Skin of body (tissue), 2 donors: ENCODE results near the gene SUV39H1. TPM values are rescaled to one million over a fixed set of nuclear protein-coding genes. Genes with fewer than 3 reads are reported as not detected.
A peak's percentile ranks its signal among the peaks of the same experiment; 100 is the strongest.
"Not testable (repeated sequence)": the region's sequence is repeated elsewhere in the genome, so short reads cannot be mapped to it uniquely, and the experiment has no call there.

Experiments used
- DNase-seq: peaks from one replicate; lab custom pipeline; 2025; lab: John Stamatoyannopoulos, UW
- total RNA-seq: library from RNA; depleted of rRNA; stranded (reverse); fragments of >200 nt; gene quantifications from one replicate; pipeline ENCODE4 v1.2.3, GENCODE V29; 2014

Gene SUV39H1, protein sequence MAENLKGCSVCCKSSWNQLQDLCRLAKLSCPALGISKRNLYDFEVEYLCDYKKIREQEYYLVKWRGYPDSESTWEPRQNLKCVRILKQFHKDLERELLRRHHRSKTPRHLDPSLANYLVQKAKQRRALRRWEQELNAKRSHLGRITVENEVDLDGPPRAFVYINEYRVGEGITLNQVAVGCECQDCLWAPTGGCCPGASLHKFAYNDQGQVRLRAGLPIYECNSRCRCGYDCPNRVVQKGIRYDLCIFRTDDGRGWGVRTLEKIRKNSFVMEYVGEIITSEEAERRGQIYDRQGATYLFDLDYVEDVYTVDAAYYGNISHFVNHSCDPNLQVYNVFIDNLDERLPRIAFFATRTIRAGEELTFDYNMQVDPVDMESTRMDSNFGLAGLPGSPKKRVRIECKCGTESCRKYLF
- total RNA-seq, result 2.2 TPM

GRCh38 chrX:48696301-48696908, at the start of gene SUV39H1:
Gene SUV39H1, plus strand, starts transcription at chrX:48696734. Its CDS starts 51 bp downstream, at chrX:48696785.
- peak; percentile 74 for DNase-seq

GRCh38 chrX:48648336-48648751, 48.2 kb upstream of the SUV39H1 start:
- peak; percentile 16 for DNase-seq

GRCh38 chrX:48649102-48649501, 47.4 kb upstream of the SUV39H1 start:
- DNase-seq, result no peak

GRCh38 chrX:48652055-48652579, 44.4 kb upstream of the SUV39H1 start:
- not testable (repeated sequence) for DNase-seq

DNA sequence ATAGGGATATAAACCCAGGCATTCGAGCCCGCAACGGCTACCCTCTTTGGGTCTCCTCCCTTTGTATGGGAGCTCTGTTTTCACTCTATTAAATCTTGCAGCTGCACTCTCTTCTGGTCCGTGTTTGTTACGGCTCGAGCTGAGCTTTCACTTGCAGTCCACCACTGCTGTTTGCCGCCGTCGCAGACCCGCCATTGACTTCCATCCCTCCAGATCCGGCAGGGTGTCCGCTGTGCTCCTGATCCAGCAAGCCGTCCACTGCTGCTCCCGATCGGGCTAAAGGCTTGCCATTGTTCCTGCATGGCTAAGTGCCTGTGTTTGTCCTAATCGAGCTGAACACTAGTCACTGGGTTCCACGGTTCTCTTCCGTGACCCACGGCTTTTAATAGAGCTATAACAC, 41.8 kb upstream of the SUV39H1 start:
- not testable (repeated sequence) for DNase-seq

DNA sequence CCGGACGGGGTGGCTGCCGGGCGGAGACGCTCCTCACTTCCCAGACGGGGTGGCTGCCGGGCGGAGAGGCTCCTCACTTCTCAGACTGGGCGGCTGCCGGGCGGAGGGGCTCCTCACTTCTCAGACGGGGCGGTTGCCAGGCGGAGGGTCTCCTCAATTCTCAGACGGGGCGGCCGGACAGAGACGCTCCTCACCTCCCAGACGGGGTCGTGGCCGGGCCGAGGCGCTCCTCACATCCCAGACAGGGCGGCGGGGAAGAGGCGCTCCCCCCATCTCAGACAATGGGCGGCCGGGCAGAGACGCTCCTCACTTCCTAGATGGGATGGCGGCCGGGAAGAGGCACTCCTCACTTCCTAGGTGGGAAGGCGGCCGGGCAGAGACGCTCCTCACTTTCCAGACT, 36.8 kb upstream of the SUV39H1 start:
- DNase-seq, result not testable (repeated sequence)

DNA sequence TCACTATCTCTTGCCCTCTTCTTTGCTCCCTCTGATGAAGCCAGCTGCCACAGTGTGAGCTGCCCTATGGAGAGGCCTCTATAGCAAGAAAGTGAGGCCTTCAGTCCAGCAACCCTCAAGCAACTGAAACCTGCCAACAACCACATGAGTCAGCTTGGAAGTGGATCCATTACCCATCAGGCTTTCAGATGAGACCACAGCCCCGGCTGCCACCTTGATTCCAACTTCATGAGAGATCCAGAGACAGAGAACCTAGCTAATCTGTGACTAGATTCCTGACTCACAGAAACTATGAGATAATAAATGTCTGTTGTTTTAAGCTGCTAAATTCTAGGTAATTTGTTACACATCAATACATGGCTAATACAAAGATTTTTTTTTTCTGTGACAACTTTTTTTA, 33.3 kb upstream of the SUV39H1 start:
- no peak for DNase-seq

GRCh38 chrX:48664156-48664555, 32.4 kb upstream of the SUV39H1 start:
- DNase-seq, result no peak

DNA sequence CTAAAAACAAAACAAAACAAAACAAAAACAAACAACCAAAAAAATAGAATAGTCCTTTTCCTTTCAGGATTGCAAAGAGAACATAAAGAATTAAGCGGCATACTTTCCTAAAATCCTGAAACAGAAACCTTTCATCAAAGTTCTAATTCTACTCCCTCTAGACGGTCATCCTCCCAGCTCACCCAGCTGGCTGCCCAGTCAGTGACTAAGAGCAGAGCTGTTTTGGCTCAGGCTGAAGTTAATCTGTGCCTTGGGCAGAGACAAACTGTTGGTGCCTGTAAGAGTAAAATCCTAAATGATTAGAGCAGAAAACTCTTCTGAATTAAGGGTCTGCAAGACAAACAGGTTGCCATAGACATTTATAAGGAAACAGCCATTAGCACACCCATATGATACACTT, 30.5 kb upstream of the SUV39H1 start:
- DNase-seq, result no peak

DNA sequence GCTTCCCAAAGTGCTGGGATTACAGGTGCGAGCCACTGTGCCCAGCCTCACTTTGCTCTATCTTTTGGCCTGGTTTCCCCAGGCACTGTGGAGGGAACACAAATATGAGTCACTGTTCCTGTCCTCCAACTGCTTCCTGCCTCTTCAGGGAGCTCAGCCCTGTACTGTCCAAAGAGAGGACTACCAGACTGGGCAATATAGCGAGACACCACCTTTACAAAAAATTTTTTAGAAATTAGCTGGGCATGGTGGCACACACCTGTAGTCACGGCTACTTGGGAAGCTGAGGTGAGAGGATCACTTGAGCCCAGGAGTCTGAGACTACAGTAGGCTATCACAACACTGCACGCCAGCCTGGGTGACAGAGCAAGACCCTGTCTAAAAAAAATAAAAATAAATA, 29.9 kb upstream of the SUV39H1 start:
- DNase-seq, result no peak

GRCh38 chrX:48667509-48667908, 29.0 kb upstream of the SUV39H1 start:
- DNase-seq, result no peak

GRCh38 chrX:48668187-48668586, 28.3 kb upstream of the SUV39H1 start:
- not testable (repeated sequence) for DNase-seq

- peak; percentile 49 for DNase-seq
Observed at GRCh38 chrX:48676106-48676892, 20.2 kb upstream of the SUV39H1 start.

GRCh38 chrX:48676893-48677270, 19.7 kb upstream of the SUV39H1 start:
- no peak for DNase-seq

DNA sequence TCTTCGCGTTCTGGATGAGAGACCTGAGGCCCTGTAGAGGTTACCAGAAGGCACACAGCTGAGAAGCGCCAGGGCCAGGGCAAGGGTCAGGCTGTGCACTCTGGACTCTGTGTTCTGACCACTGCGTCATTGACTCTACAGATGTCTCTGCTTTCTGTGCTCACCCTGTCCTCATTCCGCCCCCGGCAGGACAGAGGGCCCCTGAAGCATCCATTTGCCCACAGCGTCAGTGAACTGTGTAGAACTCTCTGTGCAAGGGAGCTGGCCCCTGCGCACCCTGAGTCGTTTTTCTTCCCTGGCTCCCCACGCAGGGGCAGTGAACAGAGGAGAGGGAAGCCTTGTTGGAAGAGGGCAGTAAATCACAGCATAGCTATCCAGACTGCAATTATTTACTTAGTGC, 19.0 kb upstream of the SUV39H1 start:
- no peak for DNase-seq

DNA sequence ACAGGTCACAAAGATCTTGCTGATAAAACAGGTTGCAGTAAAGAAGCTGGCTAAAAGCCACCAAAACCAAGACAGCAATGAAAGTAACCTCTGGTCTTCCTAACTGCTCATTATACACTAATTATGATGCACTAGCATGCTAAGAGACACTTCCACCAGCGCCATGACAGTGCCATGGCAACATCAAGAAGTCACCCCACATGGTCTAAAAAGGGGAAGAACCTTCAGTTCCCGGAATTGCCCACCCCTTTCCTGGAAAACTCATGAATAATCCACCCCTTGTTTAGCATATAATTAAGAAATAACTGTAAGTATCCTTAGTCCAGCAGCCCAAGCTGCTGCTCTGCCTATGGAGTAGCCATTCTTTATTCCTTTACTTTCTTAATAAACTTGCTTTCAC, 16.1 kb upstream of the SUV39H1 start:
- DNase-seq, result not testable (repeated sequence)

DNA sequence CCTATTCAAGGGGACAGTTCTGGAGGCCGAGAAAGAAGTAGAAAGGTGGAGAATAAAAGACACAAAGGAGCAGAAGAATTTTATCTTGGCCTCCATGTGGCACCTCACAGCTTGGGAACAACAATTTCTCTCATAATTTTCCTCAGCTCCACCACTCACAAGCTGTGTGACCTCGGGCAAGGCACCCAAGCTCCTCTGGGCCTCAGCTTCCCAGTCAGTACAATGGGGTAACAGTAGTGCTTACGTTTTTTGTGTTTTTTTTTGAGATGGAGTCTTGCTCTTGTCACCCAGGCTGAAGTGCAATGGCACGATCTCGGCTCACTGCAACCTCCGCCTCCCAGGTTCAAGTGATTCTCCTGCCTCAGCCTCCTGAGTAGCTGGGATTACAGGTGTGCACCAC, 15.6 kb upstream of the SUV39H1 start:
- DNase-seq, result not testable (repeated sequence)

- DNase-seq, result no peak
Observed at GRCh38 chrX:48681539-48682183, 14.9 kb upstream of the SUV39H1 start.

GRCh38 chrX:48682795-48683194, 13.7 kb upstream of the SUV39H1 start:
- not testable (repeated sequence) for DNase-seq

GRCh38 chrX:48683411-48683982, 13.0 kb upstream of the SUV39H1 start, which contains the start of gene WAS:
Gene WAS, plus strand, starts transcription at chrX:48683799. Its CDS starts 55 bp downstream, at chrX:48683854.
- no peak for DNase-seq

DNA sequence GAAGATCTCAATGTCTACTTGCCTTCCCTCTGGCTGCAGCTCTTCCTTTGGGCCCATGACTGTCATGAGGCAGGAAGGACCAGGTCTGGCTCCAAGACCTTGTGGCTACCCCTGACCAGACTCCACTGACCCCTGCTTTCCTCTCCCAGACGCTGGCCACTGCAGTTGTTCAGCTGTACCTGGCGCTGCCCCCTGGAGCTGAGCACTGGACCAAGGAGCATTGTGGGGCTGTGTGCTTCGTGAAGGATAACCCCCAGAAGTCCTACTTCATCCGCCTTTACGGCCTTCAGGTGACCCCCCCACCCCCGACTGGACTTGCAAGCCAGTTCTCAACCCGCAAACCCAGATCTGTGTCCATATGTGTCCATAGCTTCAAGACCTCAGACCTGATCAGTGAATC, 12.4 kb upstream of the SUV39H1 start:
- DNase-seq, result no peak
